ENCODE measurements around the gene BACH2.

Gene BACH2

DNA sequence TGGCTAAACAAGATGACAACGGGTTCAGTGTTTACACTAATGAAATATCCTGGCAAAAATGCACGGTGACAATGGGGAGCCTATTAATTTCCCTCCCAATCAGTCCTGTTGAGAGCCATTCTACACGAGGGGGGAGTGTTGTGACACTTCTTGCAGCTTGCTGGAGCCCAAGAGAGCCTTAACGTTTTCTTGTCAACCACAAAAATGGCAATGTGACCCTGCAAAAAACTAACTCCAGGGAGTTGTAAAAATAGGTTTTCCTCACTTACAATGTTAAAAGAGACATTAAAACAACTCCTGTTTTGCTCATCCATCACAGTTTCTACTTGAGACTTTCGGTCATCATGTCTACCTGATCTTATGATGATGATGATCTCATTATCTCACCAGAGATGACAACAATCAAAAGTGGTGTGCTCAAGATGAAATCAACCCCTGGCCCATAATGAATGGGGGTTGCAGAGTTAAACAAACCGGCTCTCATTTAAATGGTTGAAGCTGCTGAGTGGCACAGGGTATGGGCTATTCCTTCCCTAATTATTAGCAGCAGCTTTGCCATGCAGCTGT, 344.5 kb downstream of the BACH2 start:
- Histone ChIP-seq H4K91ac (ENCODE audit: low read length) (no peak overlapping the region), H2BK15ac (ENCODE audit: low read depth, poor library complexity, severe bottlenecking) (no peak overlapping the region), H3K4me2 (ENCODE audit: low read length, poor library complexity, severe bottlenecking) (no peak overlapping the region), H2AFZ (ENCODE audit: low read depth, low read length) (no peak overlapping the region), H3K4ac (ENCODE audit: low read depth in 1 of 2, low read length in 2 of 2) (no peak overlapping the region), H3K14ac (ENCODE audit: low read length in 2 of 2) (no peak overlapping the region), H3K79me1 (replicated peaks; ENCODE audit: low read length, poor library complexity, severe bottlenecking) (no peaks in the 10 kb centered on the region), H2BK5ac (ENCODE audit: low read depth, low read length, poor library complexity, severe bottlenecking) (no peak overlapping the region), H3K9ac (ENCODE audit: low read length) (no peak overlapping the region), H2BK120ac (ENCODE audit: low read depth, low read length) (no peak overlapping the region), H3K4me1 (ENCODE audit: control insufficient read depth, insufficient read depth, low read depth, low read length) (peaks cover 4% of the 10 kb centered on the region), H3K4me3 (ENCODE audit: insufficient read depth in 1 of 2, low read depth in 1 of 2, low read length in 2 of 2) (no peak overlapping the region), H2AK5ac (ENCODE audit: low read length, severe bottlenecking) (no peak overlapping the region), H3K23ac (ENCODE audit: low read length in 2 of 2) (no peak overlapping the region), H3K27ac (ENCODE audit: low read length, poor library complexity, severe bottlenecking) (no peak overlapping the region), H4K8ac (ENCODE audit: low read length) (no peak overlapping the region), H2BK12ac (ENCODE audit: low read length in 2 of 2) (no peak overlapping the region), H3K18ac (ENCODE audit: low read depth in 1 of 2, low read length in 2 of 2) (no peak overlapping the region), H3K27me3 (ENCODE audit: control insufficient read depth in 1 of 2, insufficient read depth in 1 of 2, low read length in 2 of 2) (no peaks in the 10 kb centered on the region), H3K36me3 (ENCODE audit: control insufficient read depth in 1 of 2, insufficient read depth in 2 of 2, low read depth in 1 of 2, low read length in 2 of 2) (no peaks in the 10 kb centered on the region), H3K9me3 (ENCODE audit: control insufficient read depth, low read length) (no peaks in the 10 kb centered on the region)
- no peak for DNase-seq
- 67% methylated on average over 6 of the region's 6 CpGs for WGBS

- H3K9me3 ChIP-seq (ENCODE audit: control insufficient read depth, low read length), result no peaks in the 10 kb centered on the region
- no peak overlapping the region for H2BK5ac ChIP-seq (ENCODE audit: low read depth, low read length, poor library complexity, severe bottlenecking)
- H3K14ac ChIP-seq (ENCODE audit: low read length in 2 of 2), result no peak overlapping the region
- no peak overlapping the region for H2AK5ac ChIP-seq (ENCODE audit: low read length, severe bottlenecking)
- no peaks in the 10 kb centered on the region for H3K27me3 ChIP-seq (ENCODE audit: control insufficient read depth in 1 of 2, insufficient read depth in 1 of 2, low read length in 2 of 2)
- H3K4me1 ChIP-seq (ENCODE audit: control insufficient read depth, insufficient read depth, low read depth, low read length), result peaks cover 4% of the 10 kb centered on the region
- no peak overlapping the region for H4K8ac ChIP-seq (ENCODE audit: low read length)
- H2BK12ac ChIP-seq (ENCODE audit: low read length in 2 of 2), result no peak overlapping the region
- H3K79me1 ChIP-seq (replicated peaks; ENCODE audit: low read length, poor library complexity, severe bottlenecking), result no peaks in the 10 kb centered on the region
- no peak overlapping the region for H3K23ac ChIP-seq (ENCODE audit: low read length in 2 of 2)
- H3K18ac ChIP-seq (ENCODE audit: low read depth in 1 of 2, low read length in 2 of 2), result no peak overlapping the region
- WGBS, result 85% methylated on average over 15 of the region's 15 CpGs
- no peak overlapping the region for H3K27ac ChIP-seq (ENCODE audit: low read length, poor library complexity, severe bottlenecking)
- no peak overlapping the region for H2BK120ac ChIP-seq (ENCODE audit: low read depth, low read length)
- H4K91ac ChIP-seq (ENCODE audit: low read length), result no peak overlapping the region
- H3K4me2 ChIP-seq (ENCODE audit: low read length, poor library complexity, severe bottlenecking), result no peak overlapping the region
- H2BK15ac ChIP-seq (ENCODE audit: low read depth, poor library complexity, severe bottlenecking), result no peak overlapping the region
- H3K9ac ChIP-seq (ENCODE audit: low read length), result no peak overlapping the region
- no peak overlapping the region for H3K4me3 ChIP-seq (ENCODE audit: insufficient read depth in 1 of 2, low read depth in 1 of 2, low read length in 2 of 2)
- H3K4ac ChIP-seq (ENCODE audit: low read depth in 1 of 2, low read length in 2 of 2), result no peak overlapping the region
- no peak overlapping the region for H2AFZ ChIP-seq (ENCODE audit: low read depth, low read length)
- no peak for DNase-seq
- H3K36me3 ChIP-seq (ENCODE audit: control insufficient read depth in 1 of 2, insufficient read depth in 2 of 2, low read depth in 1 of 2, low read length in 2 of 2), result no peaks in the 10 kb centered on the region
These were observed 345.0 kb downstream of the BACH2 start for GRCh38 chr6:89951574-89952104.

DNA sequence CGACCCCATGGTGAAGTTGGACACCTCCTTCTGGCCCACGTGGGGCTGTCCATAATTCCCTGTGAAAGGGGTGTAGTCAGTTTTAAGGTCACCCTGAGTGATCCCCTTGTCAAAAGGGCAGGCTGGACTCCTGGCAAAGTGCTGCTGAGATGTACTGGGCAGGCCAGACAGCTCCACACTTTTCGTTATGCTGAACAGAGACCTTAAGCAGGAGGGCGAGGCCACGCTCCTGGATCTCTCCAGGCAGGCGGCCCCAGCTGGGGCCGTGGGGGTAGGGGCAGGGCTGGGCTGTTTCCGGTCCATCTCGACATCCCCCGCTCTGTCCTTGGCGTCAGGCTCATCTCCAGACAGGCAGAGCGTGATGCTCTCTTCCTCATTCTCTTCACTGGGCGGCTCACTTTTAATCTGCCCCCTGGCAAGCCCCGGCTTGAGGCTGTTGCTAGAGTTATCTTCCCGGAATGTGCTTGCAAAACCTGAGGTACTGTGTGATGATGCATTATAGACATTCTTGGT, 345.7 kb downstream of the BACH2 start:
- no peak overlapping the region for H2BK120ac ChIP-seq (ENCODE audit: low read depth, low read length)
- H3K36me3 ChIP-seq (ENCODE audit: control insufficient read depth in 1 of 2, insufficient read depth in 2 of 2, low read depth in 1 of 2, low read length in 2 of 2), result no peaks in the 10 kb centered on the region
- H4K91ac ChIP-seq (ENCODE audit: low read length), result no peak overlapping the region
- no peak overlapping the region for H2BK12ac ChIP-seq (ENCODE audit: low read length in 2 of 2)
- H3K4me1 ChIP-seq (ENCODE audit: control insufficient read depth, insufficient read depth, low read depth, low read length), result peaks cover 4% of the 10 kb centered on the region
- no peak overlapping the region for H3K27ac ChIP-seq (ENCODE audit: low read length, poor library complexity, severe bottlenecking)
- H3K9ac ChIP-seq (ENCODE audit: low read length), result no peak overlapping the region
- no peak overlapping the region for H3K18ac ChIP-seq (ENCODE audit: low read depth in 1 of 2, low read length in 2 of 2)
- no peak overlapping the region for H2BK5ac ChIP-seq (ENCODE audit: low read depth, low read length, poor library complexity, severe bottlenecking)
- no peaks in the 10 kb centered on the region for H3K9me3 ChIP-seq (ENCODE audit: control insufficient read depth, low read length)
- no peaks in the 10 kb centered on the region for H3K27me3 ChIP-seq (ENCODE audit: control insufficient read depth in 1 of 2, insufficient read depth in 1 of 2, low read length in 2 of 2)
- no peak for DNase-seq
- 88% methylated on average over 15 of the region's 15 CpGs for WGBS
- no peaks in the 10 kb centered on the region for H3K79me1 ChIP-seq (replicated peaks; ENCODE audit: low read length, poor library complexity, severe bottlenecking)
- H3K4me3 ChIP-seq (ENCODE audit: insufficient read depth in 1 of 2, low read depth in 1 of 2, low read length in 2 of 2), result no peak overlapping the region
- no peak overlapping the region for H2AK5ac ChIP-seq (ENCODE audit: low read length, severe bottlenecking)
- H2AFZ ChIP-seq (ENCODE audit: low read depth, low read length), result no peak overlapping the region
- no peak overlapping the region for H3K14ac ChIP-seq (ENCODE audit: low read length in 2 of 2)
- no peak overlapping the region for H3K23ac ChIP-seq (ENCODE audit: low read length in 2 of 2)
- H2BK15ac ChIP-seq (ENCODE audit: low read depth, poor library complexity, severe bottlenecking), result no peak overlapping the region
- H4K8ac ChIP-seq (ENCODE audit: low read length), result no peak overlapping the region
- no peak overlapping the region for H3K4me2 ChIP-seq (ENCODE audit: low read length, poor library complexity, severe bottlenecking)
- H3K4ac ChIP-seq (ENCODE audit: low read depth in 1 of 2, low read length in 2 of 2), result no peak overlapping the region

GRCh38 chr6:89950446-89950845, 346.2 kb downstream of the BACH2 start:
- Histone ChIP-seq H2BK120ac (ENCODE audit: low read depth, low read length) (no peak overlapping the region), H2BK15ac (ENCODE audit: low read depth, poor library complexity, severe bottlenecking) (no peak overlapping the region), H3K9me3 (ENCODE audit: control insufficient read depth, low read length) (no peaks in the 10 kb centered on the region), H3K27me3 (ENCODE audit: control insufficient read depth in 1 of 2, insufficient read depth in 1 of 2, low read length in 2 of 2) (no peaks in the 10 kb centered on the region), H3K23ac (ENCODE audit: low read length in 2 of 2) (no peak overlapping the region), H3K4me3 (ENCODE audit: insufficient read depth in 1 of 2, low read depth in 1 of 2, low read length in 2 of 2) (no peak overlapping the region), H3K4ac (ENCODE audit: low read depth in 1 of 2, low read length in 2 of 2) (no peak overlapping the region), H2BK5ac (ENCODE audit: low read depth, low read length, poor library complexity, severe bottlenecking) (no peak overlapping the region), H4K8ac (ENCODE audit: low read length) (no peak overlapping the region), H3K79me1 (replicated peaks; ENCODE audit: low read length, poor library complexity, severe bottlenecking) (no peaks in the 10 kb centered on the region), H2BK12ac (ENCODE audit: low read length in 2 of 2) (no peak overlapping the region), H3K18ac (ENCODE audit: low read depth in 1 of 2, low read length in 2 of 2) (no peak overlapping the region), H2AK5ac (ENCODE audit: low read length, severe bottlenecking) (no peak overlapping the region), H2AFZ (ENCODE audit: low read depth, low read length) (no peak overlapping the region), H3K27ac (ENCODE audit: low read length, poor library complexity, severe bottlenecking) (no peak overlapping the region), H3K4me1 (ENCODE audit: control insufficient read depth, insufficient read depth, low read depth, low read length) (peaks cover 4% of the 10 kb centered on the region), H3K36me3 (ENCODE audit: control insufficient read depth in 1 of 2, insufficient read depth in 2 of 2, low read depth in 1 of 2, low read length in 2 of 2) (no peaks in the 10 kb centered on the region), H3K14ac (ENCODE audit: low read length in 2 of 2) (no peak overlapping the region), H3K4me2 (ENCODE audit: low read length, poor library complexity, severe bottlenecking) (no peak overlapping the region), H3K9ac (ENCODE audit: low read length) (no peak overlapping the region), H4K91ac (ENCODE audit: low read length) (no peak overlapping the region)
- 90% methylated on average over 16 of the region's 17 CpGs for WGBS
- no peak for DNase-seq
